DMS79 treated with DMSO at 0.1 percent for 48 hours (cell line): Measurements from ENCODE around the gene NAPEPLD.
"Not testable (repeated sequence)": the region's sequence is repeated elsewhere in the genome, so short reads cannot be mapped to it uniquely, and the experiment has no call there.

Source experiments
- DNase-seq: peaks from one replicate; lab custom pipeline; 2025; lab: John Stamatoyannopoulos, UW

NAPEPLD gene

DNA sequence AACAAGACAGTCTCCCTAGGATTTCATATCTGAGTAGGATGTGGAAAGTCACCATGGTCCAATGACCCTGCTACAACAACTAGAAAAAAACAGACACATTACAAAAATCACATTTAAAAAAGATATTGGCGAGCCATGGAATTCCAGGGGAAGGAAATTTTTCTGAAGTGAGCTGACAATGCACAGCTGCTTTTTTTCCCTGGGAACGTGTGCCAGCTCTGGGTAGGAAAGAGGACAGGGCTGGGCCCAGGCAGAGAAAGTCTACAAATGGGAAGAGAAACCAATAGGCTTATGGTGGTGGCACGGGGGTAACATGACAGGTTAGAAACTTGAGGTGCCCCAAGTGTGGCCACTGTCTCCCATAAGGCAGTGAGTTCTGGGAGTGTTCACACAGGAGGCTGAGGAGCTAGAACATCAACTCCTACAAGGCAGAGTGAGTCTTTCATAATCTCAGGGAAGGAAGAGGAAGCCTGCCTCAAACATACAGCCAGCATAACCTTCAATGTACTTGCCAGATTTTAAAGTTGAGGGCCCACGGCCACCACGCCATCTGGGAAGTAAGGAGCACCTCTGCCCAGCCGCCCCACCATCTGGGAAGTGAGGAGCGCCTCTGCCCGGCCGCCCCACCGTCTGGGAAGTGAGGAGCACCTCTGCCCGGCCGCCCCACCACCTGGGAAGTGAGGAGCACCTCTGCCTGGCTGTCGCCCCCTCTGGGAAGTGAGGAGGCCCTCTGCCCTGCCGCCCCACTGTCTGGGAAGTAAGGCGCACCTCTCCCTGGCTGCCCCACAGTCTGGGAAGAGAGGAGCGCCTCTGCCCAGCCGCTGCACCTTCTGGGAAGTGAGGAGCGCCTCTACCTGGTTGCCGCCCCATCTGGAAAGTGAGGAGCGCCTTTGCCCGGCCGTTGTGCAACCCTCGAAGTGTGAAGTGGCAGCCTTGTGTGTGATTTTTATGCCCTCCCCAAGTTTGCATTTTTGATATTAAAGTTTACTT, 80.2 kb downstream of the NAPEPLD start:
- DNase-seq = no peak

DNA sequence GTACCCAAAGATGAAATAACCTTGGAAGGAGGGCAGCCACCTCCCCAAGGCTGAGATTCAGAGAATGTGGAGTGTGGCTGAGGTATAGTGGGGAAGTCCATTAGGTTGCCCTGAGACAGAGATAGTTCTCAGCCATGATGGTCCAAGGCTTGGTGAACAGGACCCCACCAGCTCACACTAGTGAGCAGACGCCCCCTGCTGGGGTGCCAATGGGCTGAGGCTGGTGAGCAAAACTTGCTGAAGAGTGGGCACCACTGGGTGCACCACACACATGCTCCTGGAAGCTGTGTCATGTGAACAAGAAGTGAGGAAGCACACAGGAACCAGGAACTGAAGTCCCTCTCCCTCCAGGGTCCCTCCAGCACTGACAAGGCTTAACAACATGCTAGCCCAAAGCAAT, 83.2 kb downstream of the NAPEPLD start:
- DNase-seq = no peak

DNA sequence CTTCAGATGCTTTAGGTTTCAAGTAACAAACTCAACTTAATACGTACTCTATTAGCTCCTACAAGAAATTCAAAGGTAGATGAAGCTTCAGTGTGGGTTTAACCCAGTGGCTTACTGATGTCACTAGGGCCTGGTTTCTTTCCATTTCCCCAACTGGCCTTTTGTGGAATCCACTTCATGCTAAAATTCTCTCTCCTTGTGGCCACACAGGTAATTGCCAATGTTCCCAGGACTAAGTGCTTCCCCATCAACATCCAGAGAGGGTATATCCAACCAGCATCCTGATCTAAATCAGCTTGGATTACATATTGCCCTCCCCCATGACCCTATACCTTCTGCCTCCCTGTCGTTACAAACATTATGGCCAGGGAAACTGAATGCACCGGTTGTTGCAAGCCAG, 85.0 kb downstream of the NAPEPLD start:
- no peak for DNase-seq

DNA sequence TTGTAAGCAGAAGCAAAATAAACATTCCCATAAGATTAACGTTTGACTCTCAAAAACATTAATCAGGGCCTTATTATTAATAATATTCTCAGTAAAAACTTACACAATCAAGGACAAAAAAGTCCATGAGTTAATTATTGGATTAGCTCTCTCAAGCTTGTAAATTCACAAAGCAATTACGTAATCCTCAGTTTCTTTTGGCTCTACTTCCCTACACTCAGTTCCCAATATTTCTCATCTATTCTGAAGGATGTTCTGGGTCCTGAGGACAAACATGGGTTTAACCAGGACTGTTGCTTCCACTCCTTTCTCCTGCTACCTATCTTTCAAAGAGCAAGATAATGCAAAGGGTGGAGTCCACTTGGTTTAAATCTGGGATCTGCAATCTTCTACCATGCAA, 89.4 kb downstream of the NAPEPLD start:
- DNase-seq = no peak

DNA sequence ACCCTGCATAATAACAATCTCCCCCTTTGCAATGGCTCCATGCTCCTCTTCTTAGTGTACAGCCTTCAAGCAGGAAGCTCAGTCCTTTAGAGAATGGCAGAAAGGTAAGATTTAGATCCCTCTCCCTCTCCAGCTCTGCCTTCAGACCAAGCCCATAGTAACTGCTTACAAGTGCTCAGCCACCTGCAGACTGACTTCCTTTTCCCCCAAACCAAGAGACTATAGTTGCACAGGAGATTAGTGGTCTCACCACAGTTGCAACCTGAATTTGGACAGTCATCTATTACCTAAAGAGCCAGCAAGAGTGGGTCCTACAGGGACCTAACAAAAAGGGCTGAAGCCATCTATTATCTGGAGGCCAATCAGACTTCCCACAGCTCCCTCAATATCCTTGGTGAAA, 90.8 kb downstream of the NAPEPLD start:
- DNase-seq = no peak

DNA sequence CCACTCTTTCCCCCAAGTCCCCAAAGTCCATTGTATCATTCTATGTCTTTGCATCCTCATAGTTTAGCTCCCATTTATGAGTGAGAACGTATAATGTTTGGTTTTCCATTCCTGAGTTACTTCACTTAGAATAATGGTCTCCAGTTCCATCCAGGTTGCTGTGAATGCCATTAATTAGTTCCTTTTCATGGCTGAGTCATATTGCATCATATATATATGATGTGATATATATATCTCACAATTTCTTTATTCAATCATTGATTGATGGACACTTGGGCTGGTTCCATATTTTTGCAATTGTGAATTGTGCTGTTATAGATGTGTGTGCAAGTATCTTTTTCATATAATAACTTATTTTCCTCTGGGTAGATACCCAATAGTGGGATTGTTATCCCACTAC, 92.9 kb downstream of the NAPEPLD start:
- not testable (repeated sequence) for DNase-seq

DNA sequence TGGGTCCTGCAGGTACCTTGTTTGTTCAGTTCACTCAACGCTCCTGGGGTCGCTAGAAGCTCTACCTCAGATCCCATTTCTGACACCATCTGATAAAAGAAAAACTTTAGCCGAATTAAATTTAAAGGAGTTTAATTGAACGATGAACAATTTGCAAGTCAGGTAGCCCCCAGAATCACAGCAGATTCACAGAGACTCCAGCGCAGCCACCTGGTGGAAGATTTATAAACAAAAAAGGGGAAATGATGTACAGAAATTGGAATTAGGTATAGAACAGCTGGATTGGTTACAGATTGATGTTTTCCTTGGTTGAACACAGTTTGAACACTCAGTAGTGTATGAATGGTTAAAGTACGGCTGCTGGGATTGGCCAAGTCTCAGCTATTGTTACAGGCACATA, 97.4 kb downstream of the NAPEPLD start:
- no peak for DNase-seq
